ENCODE measurements around the gene VAV2.
"Not testable (repeated sequence)": the region's sequence is repeated elsewhere in the genome, so short reads cannot be mapped to it uniquely, and the experiment has no call there.

Gene VAV2

DNA sequence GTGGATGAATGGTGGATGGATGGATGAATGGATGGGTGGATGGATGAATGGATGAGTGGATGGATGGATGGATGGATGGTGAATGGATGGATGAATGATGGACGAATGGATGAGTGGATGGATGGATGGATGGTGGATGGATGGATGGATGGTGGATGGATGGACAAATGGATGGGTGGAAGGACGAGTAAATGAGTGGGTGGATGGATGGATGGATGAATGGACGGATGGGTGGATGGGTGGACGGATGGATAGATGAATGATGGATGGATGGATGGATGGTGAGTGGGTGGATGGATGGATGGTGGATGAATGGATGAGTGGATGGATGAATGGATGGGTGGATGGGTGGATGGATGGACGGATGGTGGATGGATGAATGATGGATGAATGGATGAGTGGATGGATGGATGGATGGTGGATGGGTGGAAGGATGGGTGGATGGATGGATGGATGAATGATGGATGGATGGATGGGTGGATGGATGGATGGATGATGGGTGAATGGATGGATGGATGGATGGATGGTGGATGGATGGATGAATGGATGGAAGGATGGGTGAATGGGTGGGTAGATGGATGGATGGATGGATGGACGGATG is 58.6 kb downstream of the VAV2 start:
- no peak for DNase-seq

DNA sequence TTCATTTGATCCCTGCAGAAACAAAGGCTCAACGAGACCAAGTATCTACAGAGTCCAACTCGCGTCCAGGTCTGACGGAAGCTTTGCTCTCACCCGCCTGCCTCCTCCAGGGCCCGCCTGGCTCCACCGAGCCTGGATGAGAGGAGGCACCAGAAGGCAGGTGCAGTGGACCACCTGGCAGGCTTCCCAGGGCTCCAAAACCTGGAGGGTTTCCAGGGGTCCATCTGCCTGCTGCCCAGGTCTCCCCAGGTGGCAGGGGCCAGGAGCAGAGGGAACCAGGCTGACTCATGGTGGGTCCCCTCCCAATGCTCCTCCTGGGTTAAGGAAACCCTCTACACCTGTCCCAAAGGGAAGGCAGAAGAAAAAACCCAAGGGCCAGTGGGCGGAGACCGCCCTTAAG is 59.5 kb downstream of the VAV2 start:
- no peak for DNase-seq

DNA sequence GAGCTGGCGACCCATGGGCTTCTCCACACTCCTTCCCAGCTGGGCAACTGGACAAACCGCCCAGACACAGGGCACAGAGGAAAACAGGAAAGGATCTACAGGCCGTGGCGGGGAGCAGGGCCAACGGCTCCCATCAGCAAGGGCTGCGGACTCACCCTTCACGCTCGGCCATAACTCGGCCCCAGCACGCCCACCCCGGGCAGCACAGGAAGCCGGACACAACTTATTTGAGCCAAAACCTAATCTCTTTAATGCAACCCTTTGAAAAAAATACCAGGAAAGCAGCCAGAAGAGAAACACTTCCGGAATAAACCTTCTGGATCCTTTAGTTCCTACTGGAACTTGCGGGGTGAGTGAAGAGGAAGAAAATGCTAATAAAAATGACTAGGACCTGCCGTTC is 59.9 kb downstream of the VAV2 start:
- DNase-seq: no peak

DNA sequence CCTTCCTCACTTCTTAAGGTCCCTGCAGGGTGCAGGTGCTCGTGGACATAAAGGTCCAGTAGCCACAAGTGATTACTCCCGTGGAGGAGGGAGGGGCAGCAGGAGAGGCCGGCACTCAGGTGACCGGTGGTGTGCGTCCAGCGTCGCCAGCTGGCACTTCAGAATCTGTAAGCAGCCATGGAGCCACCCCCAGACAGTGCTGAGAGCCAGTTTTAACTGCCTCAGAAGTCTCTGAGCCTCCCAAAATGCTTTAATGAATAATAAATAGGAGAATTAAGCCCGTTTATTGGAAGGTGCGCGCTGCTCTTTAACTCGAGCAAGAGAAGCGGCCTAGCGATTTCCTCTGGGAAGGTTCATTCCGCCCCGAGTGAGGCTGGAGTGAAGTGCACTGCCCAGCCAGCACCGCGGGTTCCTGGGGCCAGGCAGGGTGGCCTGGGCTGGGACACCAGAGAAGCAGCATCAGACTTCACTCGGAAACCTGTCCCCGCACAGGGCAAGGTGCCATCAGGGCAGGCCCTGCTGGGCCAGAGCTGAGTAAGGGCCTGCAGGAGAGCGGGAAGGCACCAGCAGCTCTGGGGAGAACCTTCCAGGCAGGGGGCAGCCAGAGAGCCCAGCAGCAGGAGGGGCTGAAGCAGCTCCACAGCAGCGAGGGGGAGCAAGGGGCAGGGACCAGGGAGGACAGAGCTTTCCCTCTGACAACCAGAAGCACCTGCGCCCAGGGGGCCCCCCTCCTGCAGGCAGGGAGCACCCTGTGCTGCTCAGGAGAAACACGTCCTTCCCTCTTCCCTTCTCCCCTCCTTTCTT is 61.2 kb downstream of the VAV2 start:
- DNase-seq: no peak

DNA sequence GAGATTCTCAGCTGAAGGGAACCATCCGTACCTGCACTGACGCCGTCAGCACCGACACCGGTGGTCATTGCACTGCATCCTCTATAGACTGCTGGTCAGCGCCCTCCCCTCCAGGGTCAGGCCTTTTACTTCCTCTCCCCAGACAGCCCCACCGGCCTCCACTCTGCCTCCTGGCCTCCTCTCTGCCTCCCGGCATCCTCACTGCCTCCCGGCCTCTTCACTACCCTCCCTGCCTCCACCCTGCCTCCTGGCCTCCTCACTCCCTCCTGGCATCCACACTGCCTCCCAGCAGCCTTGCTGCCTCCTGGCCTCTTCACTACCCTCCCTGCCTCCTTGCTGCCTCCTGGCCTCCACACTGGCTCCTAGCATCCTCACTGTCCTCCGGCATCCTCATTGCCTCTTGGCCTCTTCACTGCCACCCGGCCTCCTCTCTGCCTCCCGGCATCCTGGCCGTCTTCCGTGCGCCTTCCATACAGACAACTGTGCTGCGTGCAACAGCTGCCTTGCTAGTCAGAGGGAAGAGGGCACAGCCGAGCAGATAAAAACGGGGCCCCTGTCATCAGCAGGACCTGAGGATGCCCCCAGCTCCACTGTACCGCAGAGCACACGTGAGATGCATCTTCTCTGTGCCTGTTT is 62.0 kb downstream of the VAV2 start:
- DNase-seq: no peak

DNA sequence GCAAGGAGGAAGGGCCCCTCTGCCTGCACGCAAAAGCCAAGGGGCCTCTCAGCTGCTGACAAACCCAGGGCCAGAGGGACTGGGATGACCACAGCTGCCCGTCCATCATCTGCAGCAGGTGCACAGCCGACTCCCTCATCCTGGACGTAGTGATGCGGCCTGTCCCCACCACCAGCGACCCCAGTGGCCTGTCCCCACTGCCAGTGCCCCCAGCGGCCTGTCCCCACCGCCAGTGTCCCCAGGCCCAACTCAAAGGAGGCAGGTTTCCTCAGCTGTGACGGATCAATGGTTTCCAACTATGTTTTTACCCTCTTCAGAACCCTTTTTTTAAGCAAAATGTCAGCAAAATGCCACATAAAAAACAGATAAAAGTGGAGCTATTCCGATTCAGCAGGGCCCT is 62.5 kb downstream of the VAV2 start:
- DNase-seq: no peak

DNA sequence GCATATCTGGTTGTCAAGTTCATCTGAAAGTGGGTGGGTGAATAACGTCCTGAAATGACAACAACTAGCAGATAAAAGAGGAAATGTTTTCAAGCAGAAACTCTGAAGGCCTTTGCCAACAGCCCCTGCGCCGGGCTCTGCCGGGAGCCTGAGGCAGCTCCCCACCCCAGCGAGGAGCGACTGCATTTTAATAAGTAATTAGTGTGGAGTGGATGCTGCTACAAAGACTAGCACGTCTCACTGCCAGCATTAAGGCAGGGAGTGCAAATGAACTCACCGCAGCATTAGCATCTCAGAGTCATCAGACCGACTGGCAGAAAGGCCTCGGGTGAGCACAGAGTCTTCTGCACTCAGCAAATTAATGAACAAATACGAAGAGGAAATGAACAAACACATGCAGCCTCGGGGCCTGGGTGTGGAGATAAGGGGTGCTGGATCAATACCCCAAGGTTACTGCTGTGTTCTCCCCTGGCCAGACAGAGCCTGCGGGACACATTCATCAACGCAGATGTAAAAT is 63.8 kb downstream of the VAV2 start:
- no peak for DNase-seq

DNA sequence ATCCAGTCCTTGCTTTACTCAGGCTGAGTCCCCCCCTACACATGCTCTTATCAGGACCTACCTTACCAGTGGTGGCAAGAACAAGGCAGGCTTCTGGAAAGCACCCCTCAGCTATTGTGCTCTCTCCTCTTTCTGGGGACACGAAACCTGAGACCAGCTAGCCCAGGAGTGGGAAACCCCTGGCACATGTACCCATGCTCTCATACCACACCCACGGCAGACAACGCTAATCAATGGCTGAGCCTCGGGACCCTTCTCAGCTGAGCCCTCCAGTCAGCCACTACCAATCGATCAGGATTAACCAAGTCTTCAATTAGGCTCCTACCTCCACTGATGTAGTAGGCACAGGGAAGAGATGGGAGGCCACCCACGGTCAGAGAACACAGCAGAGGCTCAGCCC is 65.1 kb downstream of the VAV2 start:
- no peak for DNase-seq

DNA sequence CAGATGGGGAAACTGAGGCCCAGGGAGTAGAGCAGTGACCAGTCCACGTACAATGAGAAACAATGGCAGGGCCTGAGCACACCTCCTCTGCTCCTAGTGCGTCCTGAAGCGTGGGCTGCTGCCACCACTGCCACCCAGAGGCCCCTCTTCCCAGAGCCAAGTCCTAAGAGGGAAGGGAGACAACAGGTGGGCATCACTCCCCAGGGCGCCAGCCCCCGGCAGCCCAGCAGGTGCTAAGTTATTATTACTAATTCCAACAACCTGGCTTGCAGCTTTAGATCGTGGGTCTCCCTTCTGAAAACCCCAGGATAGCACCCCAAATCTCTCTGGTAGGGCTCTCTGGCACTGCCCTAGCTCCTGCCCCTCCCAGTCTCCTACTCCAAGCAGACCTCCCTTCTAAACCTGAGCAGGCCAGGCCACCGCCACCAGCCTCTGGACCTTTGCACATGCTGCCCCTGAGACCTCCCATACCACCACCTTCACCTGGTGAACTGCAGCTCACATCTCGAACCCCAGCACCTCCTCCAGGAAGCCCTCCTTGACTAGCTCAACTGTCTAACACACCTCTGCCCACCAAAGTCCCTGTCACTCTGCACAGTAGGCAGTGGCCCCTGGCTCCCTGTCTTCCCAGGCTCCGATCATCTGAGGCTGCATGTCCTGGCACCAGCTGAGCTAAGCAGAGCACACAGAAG is 65.8 kb downstream of the VAV2 start:
- DNase-seq: no peak

DNA sequence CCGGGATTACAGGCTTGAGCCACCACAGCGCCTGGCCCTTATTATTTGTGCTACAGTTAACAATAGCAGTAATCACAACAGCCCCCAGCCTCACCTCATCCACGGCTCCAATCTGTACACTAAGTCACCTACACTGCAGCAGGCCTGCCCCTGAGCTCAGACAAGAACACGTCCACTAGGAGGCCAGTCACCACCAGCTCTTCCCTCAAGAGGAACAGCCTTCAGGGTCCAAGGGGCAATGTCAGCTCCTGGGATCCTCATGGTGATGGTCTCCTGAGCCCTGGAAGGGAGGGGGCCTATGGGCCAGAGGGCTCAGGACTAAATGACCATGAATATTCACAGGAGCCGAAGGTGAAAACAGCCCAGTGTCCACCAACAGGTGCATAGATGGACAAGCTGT is 67.7 kb downstream of the VAV2 start:
- DNase-seq: no peak

DNA sequence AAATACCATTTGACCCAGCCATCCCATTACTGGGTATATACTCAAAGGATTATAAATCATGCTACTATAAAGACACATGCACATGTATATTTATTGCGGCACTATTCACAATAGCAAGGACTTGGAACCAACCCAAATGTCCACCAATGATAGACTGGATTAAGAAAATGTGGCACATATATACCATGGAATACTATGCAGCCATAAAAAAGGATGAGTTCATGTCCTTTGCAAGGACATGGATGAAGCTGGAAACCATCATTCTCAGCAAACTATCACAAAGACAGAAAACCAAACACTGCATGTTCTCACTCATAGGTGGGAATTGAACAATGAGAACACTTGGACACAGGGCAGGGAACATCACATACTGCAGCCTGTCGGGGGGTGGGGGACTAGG is 68.5 kb downstream of the VAV2 start:
- not testable (repeated sequence) for DNase-seq

DNA sequence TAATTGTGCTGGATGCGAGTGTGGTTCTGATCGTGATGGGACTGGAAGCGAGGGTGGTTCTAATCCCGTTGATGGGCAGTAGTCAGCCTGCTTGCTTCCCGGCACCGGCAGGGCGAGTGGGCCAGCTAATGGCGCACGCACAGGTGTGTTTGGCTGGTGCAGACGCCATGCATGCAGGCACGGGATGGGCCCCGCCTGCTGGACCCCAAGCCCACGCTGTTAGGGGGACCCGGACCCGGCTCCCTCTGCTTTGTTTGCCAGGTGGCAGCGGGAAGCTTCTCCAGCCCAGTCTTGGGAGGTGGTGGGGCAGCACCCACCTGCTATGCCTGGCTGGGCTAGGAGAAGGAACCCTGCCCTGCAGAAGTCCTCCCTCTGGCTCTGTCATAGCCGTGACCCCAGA is 70.3 kb downstream of the VAV2 start:
- DNase-seq: no peak

DNA sequence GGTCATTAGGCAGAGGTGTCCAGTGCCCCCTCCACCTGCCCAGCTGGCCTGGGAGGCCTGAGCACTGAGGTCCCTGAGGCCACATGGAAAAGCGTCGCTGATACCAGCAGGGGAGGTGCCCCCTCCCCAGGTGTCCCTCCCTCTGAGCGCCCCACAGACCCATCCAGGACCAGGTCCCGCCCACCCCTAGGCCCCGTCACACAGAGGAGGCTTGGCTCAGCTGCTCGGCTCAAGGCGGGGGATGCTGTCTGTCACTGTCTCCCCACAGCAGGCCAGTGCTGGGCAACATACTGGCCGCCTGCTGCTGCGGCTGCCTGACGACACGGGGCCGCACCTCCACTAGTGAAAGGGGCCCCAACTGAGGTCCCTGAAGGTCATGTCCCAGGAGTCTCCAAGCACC is 71.7 kb downstream of the VAV2 start:
- no peak for DNase-seq

DNA sequence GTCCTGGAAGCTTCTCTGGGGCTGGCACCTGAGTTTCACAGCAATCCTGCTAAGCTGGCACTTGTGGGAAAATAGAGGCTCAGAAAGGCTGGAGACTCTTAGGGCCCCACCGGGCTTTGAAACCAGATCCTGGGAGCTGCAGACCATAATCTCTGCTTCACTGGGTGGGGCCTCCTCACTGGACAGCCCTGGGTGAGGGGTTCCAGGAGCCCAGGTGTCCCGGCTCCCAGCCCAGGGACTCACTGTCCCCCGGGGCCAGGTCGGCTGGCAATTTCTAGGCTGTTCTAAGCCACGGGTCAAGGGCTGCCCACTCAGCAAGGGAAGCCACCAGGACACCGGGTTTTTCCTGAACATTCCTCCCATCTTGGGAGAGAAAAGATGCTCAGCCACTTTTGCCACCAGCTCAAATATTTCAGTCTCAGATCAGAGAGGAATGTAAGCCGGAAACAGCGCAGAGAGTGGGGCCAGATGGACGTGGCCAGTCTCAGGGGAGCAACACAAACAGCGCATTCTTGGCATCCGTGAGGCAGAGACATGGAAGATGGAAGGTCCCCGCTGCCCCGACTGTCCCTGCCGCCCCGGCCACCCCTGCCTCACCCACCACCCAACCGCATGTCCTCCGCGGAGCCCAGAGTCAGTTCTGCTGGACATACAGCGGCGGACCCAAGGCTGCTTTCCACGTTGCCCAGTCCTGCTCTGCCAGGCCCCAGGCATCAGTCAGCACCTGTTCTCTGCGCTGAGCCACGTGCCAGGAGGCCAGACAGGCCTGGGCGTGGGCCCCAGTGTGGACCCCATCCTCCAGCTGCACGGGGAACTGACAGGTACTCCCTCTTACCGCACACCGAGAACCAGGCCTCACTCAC is 72.6 kb downstream of the VAV2 start:
- no peak for DNase-seq

DNA sequence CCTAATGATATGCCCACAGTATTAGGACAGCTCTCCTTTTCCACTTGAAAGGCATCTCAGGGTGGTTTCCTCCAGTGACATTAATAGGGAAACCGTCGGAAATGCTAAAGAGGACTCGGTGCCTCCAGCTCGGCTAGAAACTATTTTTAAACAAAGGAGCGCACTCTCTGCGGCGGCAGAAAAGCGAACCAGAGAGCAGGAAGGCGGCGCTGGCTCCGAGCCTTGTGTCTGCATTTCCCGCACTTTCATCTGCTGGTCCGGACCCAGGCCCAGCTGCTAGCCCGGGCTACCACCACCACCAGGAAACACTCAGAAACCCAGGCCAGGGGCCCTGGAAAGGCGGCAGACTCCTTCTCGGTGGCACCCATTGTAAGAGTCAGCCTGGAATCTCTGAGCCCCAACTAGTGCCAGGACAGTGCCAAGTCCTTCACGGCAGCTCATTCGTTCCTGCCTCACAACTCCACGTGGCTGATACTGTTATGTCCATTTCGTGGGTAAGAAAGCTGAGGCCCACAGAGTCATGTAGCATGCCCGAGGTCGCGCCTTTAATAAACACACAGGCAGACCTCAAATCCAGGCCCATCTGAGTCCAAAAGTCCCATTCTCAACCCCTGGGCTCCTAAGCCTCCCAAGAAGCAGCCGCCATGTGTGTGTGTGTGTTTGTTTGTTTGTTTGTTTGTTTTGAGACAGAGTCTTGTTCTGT is 73.9 kb downstream of the VAV2 start:
- DNase-seq: no peak

DNA sequence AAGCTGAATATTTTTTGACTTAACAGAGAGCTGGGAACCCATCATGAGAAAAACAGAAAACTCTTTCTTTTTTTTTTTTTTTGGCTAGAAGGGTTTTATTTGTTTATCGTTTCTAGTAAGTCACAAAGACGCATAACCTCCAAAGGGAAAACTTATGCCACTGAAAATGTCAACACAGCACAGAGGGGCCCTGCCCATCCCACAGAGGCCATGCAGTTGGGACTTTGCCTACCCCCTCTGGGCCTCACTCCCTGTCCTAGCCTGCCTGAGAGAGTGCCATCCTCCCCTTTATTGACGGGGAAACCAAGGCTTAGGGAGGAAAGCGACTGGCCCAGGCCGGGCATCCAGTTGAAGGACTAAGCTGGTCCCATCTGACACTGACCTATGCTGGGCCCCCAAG is 74.7 kb downstream of the VAV2 start:
- no peak for DNase-seq

DNA sequence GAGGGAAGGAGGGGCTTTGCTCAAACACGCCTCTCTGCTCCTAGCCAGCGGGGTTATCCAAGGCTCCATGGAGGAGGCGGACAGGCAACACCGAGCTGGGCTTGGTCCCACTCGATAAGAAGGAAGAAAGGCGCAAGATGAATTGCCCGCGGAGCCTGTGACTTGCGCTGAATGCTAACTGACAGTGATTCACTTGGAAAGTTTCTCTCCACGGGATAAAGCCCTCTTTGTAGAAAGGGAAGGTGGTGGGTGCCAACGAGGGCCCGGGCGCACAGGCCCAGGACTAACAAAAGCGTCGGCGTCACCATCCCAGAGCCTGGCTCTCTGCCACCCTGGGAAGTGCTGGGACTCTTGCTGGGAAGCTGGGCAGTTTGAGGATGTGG is 76.0 kb downstream of the VAV2 start:
- no peak for DNase-seq

DNA sequence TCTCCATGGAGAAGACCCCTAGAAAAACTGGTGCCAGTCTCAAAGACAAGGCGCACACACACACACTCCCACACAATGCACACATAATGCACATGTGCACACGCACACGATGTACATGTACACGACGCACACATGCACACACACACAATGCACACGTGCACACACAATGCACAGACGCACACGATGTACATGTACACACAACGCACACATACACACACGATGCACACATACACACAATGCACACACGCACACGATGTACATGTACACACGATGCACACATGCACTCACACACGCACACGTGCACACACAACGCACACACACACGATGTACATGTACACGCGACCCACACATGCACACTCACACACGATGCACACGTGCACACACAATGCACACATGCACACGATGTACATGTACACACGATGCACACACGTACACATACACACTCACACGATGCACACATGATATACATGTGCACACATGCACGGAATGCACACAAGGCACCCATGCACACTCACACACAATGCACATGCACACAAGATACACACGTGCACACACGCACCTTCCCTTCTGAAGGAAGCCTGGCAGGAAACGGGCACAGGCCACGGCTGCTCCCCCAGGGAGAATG is 76.5 kb downstream of the VAV2 start:
- no peak for DNase-seq

DNA sequence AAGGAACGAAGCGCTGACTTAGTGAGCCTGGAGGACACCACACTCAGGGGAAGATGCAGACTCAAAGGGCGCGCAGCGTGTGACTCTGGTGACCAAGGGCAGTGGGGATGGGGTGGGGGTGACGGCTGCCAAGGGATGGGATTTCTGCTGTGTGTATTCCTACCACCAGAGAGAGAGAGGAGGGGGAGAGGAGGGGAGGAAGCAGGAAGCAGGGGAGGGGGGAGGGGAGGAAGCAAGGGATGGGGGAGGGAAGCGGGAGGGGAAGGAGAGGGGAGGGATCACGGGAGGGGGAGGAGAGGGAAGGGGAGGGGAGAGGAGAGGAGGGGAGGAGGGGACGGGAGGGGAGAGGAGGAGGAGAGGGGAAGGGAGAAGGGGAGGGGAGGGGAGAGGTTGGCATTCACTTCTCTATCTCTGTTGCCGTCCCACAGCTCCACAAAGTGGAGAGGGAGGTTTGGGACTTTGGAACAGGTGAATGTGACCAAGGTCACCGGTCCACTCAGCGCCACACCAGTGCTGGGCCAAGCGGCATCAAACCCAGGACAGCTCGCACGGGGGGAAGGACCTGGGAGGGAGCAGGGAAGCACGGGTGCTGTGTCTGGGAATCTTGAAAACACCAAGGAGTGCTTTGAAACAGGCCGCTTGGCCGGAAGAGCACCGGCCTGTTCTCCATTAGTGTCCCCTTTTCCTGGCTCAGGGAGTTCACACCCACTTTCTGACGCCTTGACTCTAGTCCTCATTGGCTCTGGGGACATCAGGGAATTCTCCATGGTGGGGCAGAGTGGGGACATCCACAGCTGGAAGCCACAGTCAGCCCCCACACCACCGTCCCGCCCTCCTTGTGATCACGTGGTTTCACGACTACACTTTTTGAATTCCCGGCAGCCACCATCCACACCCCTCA is 77.4 kb downstream of the VAV2 start:
- no peak for DNase-seq
